IPS-11a (cell line): ENCODE results near the gene RAI14.

Experiments
- H3K4me3 ChIP-seq: one replicate; pipeline ENCODE4 v1.5.1; 2013; ENCODE audit warnings: low read depth, low read length, control low read depth

The RAI14 gene

GRCh38 chr5:34656001-34656699 lies at the start of gene RAI14:
Gene RAI14, plus strand, starts transcription at chr5:34656328. Its CDS starts 30,592 bp downstream, at chr5:34686920.
- peak within 1 kb of the TSS; percentile 83 for H3K4me3 ChIP-seq

DNA sequence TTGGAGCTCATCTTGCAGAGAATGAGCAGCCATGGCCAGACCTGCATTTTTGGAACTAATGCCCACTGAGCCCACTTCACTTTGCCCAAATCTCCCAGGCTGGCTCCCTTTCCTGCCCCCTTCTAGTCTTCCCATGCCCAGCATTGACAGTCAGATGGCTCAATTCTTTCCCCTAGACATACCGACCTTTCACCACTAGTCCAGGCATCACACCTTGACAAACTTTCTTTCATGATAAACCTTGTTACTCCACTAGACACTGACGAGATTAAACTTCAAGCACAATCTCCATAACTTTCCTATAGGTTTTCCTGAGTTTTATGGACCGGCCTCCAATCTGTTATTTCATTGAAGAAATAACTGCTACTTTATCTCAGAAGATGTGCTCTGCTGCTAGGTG lies 47.8 kb upstream of the RAI14 start:
- no peak overlapping the region for H3K4me3 ChIP-seq

DNA sequence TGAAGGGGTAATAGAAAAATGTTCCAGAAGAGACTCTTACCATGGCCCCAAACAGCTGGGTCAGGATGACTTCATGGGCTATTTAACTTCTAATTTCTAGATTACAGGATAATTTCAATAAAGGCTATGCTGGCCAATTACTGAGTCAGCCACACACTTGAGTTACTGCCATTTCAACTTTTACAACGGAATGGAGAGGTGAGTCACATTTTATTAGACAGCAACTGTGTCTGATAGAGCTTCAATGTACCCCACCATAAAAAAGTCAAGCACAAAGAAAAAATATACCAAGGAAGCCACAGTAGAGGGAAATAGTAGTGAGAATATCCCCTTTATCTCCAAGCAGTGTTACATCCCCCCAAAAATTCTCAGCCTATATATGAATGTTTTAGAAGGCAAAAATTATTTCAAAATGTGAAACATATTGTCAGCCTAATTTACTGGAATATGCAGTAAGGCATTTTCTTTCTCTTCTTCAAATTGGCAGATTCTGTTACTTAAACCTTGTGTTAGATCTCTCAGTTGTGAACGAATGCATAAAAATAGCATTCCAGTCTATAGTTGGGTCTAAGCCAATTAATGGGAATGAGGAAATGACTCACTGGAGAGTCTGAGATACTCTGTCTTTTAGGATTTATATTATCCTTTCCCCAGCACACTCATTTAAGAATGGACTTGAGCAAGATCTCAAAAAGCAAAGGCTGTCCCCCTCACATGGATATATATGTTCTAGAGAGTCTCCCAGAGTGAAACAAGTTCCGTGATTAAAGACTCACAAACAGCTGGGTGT lies 47.1 kb upstream of the RAI14 start:
- no peak overlapping the region for H3K4me3 ChIP-seq

DNA sequence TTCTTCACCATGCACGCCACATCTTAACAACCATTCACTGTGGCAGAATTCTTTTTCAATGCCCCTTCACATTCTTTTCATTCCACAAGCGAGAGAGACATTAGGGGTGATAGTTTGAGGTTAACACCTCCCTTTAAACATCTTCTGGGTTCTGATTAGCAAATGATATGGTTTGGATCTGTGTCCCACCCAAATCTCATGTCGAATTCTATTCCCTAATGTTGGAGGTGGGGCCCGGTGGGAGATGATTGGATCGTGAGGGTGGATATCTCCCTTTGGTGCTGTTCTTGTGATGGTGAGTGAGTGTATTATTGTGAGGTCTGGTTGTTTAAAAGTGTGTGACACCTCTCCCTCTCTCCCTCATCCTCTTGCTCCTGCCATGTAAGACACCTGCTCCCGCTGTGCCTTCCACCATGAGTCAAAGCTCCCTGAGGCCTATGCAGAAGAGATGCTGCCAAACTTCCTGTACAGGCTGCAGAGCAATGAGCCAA lies 46.1 kb upstream of the RAI14 start:
- H3K4me3 ChIP-seq: no peak overlapping the region

DNA sequence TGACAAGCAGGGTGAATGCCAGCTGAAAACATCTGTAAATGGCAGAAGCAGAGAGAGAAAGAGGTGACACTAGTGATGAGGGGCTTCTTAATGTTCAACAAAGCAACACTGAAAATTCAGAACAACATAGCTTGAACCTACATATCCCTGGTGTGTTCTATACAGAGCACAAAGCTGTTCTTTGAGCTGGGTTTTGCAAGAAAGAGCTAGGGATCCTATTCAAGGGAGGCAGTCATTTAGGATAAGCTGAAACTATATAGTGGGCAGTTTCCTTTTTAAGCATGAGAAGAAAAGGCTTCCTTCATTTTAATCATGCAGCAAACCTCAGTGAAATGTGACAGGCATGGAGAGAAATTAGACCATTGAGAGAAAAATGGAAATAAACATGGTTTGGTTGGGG lies 45.6 kb upstream of the RAI14 start:
- H3K4me3 ChIP-seq: no peak overlapping the region

DNA sequence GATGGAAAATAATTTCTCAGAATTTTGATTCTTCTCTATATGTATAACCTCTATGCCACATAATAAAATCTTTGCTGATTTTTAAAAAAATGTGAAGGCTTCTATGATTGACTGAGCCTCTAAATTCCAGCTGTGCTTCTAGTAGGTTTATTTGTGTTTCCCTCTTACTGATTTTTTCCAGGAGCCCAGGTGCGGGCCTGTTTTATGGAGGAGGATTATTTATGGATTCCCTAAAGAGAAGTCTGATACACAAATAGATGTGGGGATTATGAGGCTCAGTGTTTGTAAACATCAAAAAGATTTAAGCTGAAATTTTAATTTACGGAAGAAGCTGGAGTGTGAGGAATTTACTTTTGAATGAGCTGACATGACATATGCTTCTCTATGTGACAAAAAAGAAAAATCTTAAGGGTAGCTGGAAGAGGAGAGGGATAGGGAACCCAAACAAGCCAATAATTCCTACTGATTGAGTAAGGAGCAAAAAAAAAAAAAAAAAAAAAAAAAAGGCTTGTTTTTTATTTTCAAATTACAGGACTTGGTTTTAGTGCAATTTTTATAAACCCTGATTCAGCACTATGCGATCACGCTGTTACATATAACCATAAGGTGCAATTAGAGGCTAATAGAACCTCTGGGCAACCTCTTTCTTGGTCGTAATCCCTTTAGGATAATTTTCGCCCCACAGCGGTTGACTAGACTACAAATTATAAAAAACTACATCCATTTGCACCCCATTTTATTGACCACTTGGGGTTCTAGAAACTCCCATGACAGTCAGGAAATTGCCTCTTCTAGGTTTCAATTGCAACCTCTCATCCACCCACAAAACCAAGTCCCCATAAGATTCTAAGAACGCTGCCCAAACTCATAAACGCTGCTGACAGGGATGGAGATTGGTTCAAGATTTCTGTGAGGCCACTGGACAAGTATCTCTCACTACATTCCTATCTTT lies 44.4 kb upstream of the RAI14 start:
- no peak overlapping the region for H3K4me3 ChIP-seq

- no peak overlapping the region for H3K4me3 ChIP-seq
These were observed 39.5 kb upstream of the RAI14 start for GRCh38 chr5:34616651-34617050.

DNA sequence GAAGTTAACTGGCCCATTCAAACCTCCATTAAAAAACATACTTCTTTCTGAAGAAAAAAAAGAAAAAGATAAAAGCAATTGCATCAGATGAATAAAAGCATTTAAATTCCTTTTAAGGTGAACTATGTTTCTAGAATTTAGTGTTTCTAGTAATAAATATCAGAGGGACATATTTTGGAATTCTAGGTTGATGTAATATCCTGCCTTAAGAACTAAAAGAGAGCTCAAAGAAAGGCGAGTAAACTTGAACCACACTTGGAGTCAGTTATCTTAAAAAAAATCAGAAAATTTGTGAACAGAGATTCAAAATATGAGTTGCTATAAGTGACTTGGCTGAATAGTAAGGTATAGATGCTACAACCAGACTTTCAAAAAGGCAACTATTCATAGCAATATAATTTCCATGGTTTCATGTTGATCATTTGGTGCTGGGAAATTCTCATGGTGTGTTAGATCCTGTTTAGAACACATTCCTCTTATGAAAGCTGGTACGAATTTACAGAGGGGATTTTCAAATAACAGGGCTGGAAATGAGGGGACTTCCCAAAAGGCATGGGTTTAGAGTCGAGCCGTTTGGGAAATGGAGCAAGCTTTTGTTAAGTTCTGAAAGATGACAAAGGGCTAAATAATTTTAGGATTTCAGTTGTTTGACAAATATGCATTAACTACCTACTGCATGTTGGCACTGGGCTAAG lies 37.6 kb upstream of the RAI14 start:
- no peak overlapping the region for H3K4me3 ChIP-seq

DNA sequence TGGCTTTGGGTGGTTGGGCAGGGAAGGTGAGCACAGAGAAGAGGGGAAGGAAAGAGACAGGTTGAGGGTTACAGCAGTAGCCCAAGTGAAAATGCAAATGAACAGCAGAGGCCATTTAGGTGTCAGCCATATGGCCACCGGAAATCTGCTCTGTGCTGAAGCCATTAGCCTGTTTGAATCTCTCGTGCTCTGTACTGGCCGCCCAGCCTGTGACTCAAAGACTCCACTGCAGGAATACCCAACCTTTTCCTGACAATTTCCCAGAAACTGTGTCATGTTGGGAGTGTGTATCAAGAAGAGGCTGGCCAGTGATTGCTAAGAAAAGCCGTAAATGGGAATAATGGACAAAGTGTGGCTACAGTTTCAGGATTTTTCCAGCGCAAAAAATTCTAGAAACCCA lies 35.9 kb upstream of the RAI14 start:
- no peak overlapping the region for H3K4me3 ChIP-seq

GRCh38 chr5:34621277-34622097 lies 34.6 kb upstream of the RAI14 start:
- H3K4me3 ChIP-seq: no peak overlapping the region

GRCh38 chr5:34622098-34622400 lies 34.1 kb upstream of the RAI14 start:
- no peak overlapping the region for H3K4me3 ChIP-seq

- no peak overlapping the region for H3K4me3 ChIP-seq
These were observed 31.4 kb upstream of the RAI14 start for GRCh38 chr5:34624691-34625090.

DNA sequence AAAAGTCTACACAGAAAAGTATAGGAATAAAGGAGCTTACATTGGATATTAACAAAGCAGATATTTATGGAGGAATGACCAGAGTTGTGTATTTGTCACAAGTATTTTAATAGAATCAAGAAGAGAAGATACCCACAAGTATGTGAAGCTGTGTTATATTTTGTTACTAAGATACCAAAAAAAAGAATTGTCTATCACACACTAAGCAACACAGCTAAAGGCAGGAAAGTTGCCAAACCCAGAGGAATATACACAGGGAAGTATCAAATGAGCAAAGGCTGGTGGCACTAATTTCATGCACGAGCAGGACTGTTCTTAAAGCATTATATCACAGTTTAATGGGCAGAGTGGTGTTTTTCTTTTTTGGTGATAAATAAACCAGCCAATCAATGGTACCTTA lies 30.9 kb upstream of the RAI14 start:
- no peak overlapping the region for H3K4me3 ChIP-seq

GRCh38 chr5:34626036-34626435 lies 30.1 kb upstream of the RAI14 start:
- no peak overlapping the region for H3K4me3 ChIP-seq

DNA sequence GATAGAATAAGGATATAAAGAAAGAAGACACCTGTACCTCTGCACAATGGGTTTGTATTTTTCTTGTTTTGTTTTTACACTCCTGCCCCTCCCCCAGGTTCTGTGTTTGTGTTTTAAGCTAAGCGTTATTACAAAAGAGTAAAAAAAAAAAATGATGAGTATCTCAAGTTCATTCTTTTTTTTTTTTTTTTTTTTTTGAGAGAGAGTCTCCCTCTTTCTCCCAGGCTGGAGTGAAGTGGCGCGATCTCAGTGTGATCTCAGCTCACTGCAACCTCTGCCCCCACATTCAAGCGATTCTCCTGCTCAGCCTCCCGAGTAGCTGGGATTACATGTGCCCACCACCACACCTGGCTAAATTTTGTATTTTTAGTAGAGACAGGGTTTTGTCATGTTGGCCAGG lies 29.4 kb upstream of the RAI14 start:
- H3K4me3 ChIP-seq: no peak overlapping the region

- H3K4me3 ChIP-seq: no peak overlapping the region
These were observed 28.3 kb upstream of the RAI14 start for GRCh38 chr5:34627794-34628193.

DNA sequence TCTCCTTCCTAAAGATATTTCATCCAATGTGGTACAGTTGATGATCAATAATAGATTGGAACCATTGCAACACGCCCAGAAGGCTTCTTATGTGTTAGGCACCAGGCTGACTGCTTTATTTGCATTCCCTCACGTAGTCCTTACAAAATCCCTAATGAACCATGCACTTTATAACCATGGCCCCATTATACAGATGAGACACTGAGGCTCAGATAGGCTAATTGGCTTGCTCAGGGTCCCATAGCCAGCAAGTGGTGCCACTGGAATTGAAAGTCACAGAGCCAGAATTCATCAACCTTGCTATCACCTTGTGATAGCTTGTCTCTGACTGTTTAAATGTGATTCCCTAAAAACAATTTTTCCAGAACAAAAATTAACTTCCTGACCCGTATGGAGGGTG lies 27.8 kb upstream of the RAI14 start:
- H3K4me3 ChIP-seq: no peak overlapping the region

- H3K4me3 ChIP-seq: no peak overlapping the region
These were observed 25.5 kb upstream of the RAI14 start for GRCh38 chr5:34630596-34630995.

- H3K4me3 ChIP-seq: no peak overlapping the region
These were observed 23.2 kb upstream of the RAI14 start for GRCh38 chr5:34632807-34633422.
